Spleen (tissue), 11 donors: ENCODE measurements around the gene TMEM163. TPM values are rescaled to one million over a fixed set of nuclear protein-coding genes. Genes with fewer than 3 reads are reported as not detected.

Experiments
- DNase-seq: peaks from one replicate; pipeline ENCODE4 v3.0.0-alpha.2; 2020
- H3K27ac ChIP-seq, 8 donors: fragments of 200-600 bp; sonication (generic) in 7 of 8; 1 replicate in 4 of 8; 2 replicates in 4 of 8; pipeline versions ENCODE4 v1.5.0 to v1.8.0; 2016 to 2021; ENCODE audit warnings: inconsistent platforms in 4 of 8, mild to moderate bottlenecking in 4 of 8, moderate library complexity in 1 of 8
- H3K27me3 ChIP-seq, 7 donors: fragments of 200-600 bp; sonication (generic) in 6 of 7; replicated peaks in 1 of 7; 1 replicate in 4 of 7; 2 replicates in 3 of 7; pipeline versions ENCODE4 v1.5.0 to v1.8.0; 2016 to 2021; ENCODE audit warnings: inconsistent platforms in 3 of 7, mild to moderate bottlenecking in 1 of 7
- H3K36me3 ChIP-seq, 6 donors: fragments of 200-600 bp; sonication (generic) in 5 of 6; 1 replicate in 4 of 6; 2 replicates in 2 of 6; pipeline versions ENCODE4 v1.5.0 to v1.8.0; 2016 to 2021; ENCODE audit warnings: inconsistent platforms in 2 of 6
- H3K4me1 ChIP-seq, 6 donors: fragments of 200-600 bp; sonication (generic) in 5 of 6; 1 replicate in 3 of 6; 2 replicates in 3 of 6; pipeline versions ENCODE4 v1.5.0 to v1.8.0; 2016 to 2021; ENCODE audit warnings: inconsistent platforms in 3 of 6
- H3K4me3 ChIP-seq, 8 donors: fragments of 200-600 bp; sonication (generic) in 7 of 8; 1 replicate in 4 of 8; 2 replicates in 4 of 8; pipeline versions ENCODE4 v1.5.0 to v1.8.0; 2016 to 2021; ENCODE audit warnings: inconsistent platforms in 4 of 8, mild to moderate bottlenecking in 4 of 8, moderate library complexity in 2 of 8
- H3K9me3 ChIP-seq, 8 donors: fragments of 200-600 bp; sonication (generic) in 7 of 8; 1 replicate in 4 of 8; 2 replicates in 4 of 8; pipeline versions ENCODE4 v1.5.0 to v1.8.0; 2016 to 2021; ENCODE audit warnings: inconsistent platforms in 4 of 8
- CTCF ChIP-seq, 11 experiments: fragments of 200-600 bp in 7 of 11; fragments of 450-650 bp in 4 of 11; sonication (generic) in 4 of 11; IDR thresholded peaks in 8 of 11; conservative IDR thresholded peaks in 3 of 11; 1 replicate in 7 of 11; 2 replicates in 4 of 11; pipeline versions ENCODE4 v1.4.0 to v1.8.0; 2016 to 2021; ENCODE audit warnings: antibody characterized with exemption in 11 of 11, inconsistent platforms in 4 of 11, mild to moderate bottlenecking in 1 of 11
- POLR2A ChIP-seq, 3 donors: fragments of 450-650 bp; IDR thresholded peaks; one replicate each; pipeline ENCODE4 v1.5.1; 2017; ENCODE audit warnings: antibody characterized with exemption in 3 of 3, mild to moderate bottlenecking in 1 of 3
- POLR2AphosphoS5 ChIP-seq, 3 donors: sonication (generic); formaldehyde crosslinking; IDR thresholded peaks; one replicate each; pipeline ENCODE4 v1.5.1; 2017; ENCODE audit warnings: antibody characterized with exemption in 3 of 3
- WGBS, 5 donors: extraction: QIAGEN DNeasy Blood & Tissue Kit in 3 of 5; methylation state at CpG; one replicate each; pipeline versions ENCODE4 v1.1.5 to v1.1.7; 2013 to 2018; 5-methylcytosine and 5-hydroxymethylcytosine counted together
- intact Hi-C: fragments of 100-400 bp; cut with DNase I; formaldehyde crosslinking; loops from one replicate; pipeline ENCODE4 v1.15.0; 2023; ENCODE audit warnings: low total_unique reads
- polyA plus RNA-seq, 3 donors: library from polyadenylated mRNA; stranded (reverse); fragments of 200-250 nt; gene quantifications; one replicate each; pipeline ENCODE4 v1.2.1, GENCODE V29; 2013
- total RNA-seq, 7 donors: library from RNA; depleted of rRNA in 3 of 7; stranded (reverse); fragments of >200 nt in 3 of 7; fragmentation: NEBNext Ultra II Directional in 4 of 7; extraction: Animal tissue kit (Norgen Biotek cat#: 25700) in 4 of 7; gene quantifications; one replicate each; pipeline versions ENCODE4 v1.1.0 to v1.2.1, GENCODE V29; 2016 to 2021
- donor health status: healthy with polysubstance abuse.
- donor health status: DM: no; HTN: no; CAD: no; lungs with moderate emphysema.
- donor health status: DM: no; HTN: no; CAD: no.
- donor health status: Bipolar disorder and iron deficiency.
- donor health status: healthy.
- donor health status: DM: no; HTN: no; CAD: no.
- donor health status: DM: yes; HTN: yes; CAD: no.

Gene TMEM163
- total and polyA plus RNA-seq, 10 donors = 2.4 to 12.5 (median 3.7) TPM

GRCh38 chr2:134564549-134564948 is 154.3 kb downstream of the TMEM163 start:
- WGBS, 5 donors = 49 to 63% (median 54%) methylated on average over 3 of the region's 3 CpGs
- intact Hi-C loops = no loop called here
- no peaks in the 10 kb centered on the region for H3K9me3 ChIP-seq
- no peaks in the 10 kb centered on the region for H3K4me1 ChIP-seq
- H3K4me3 ChIP-seq = no peak overlapping the region
- H3K27me3 ChIP-seq = no peaks in the 10 kb centered on the region
- no peaks in the 10 kb centered on the region for H3K36me3 ChIP-seq
- TF ChIP-seq POLR2AphosphoS5 (IDR thresholded peaks at IDR 0.05) = no peak
- no peak for TF ChIP-seq CTCF (IDR thresholded peaks at IDR 0.05 in 8 of 11, conservative IDR thresholded peaks at IDR 0.05 in 3 of 11)
- TF ChIP-seq POLR2A (IDR thresholded peaks at IDR 0.05) = no peak
- no peak overlapping the region for H3K27ac ChIP-seq
- DNase-seq = no peak

GRCh38 chr2:134558208-134558830 is 160.5 kb downstream of the TMEM163 start:
- Histone ChIP-seq H3K27me3 (no peaks in the 10 kb centered on the region), H3K4me3 (no peak overlapping the region), H3K4me1 (no peaks in the 10 kb centered on the region), H3K36me3 (no peaks in the 10 kb centered on the region), H3K27ac (no peak overlapping the region), H3K9me3 (no peaks in the 10 kb centered on the region)
- DNase-seq = no peak
- TF ChIP-seq CTCF (IDR thresholded peaks at IDR 0.05 in 8 of 11, conservative IDR thresholded peaks at IDR 0.05 in 3 of 11) (no peak), POLR2AphosphoS5 (IDR thresholded peaks at IDR 0.05) (no peak), POLR2A (IDR thresholded peaks at IDR 0.05) (no peak)
- WGBS, 5 donors = 80 to 87% (median 81%) methylated on average over 5 of the region's 5 CpGs
- intact Hi-C loops = no loop called here

- no peaks in the 10 kb centered on the region for H3K9me3 ChIP-seq
- H3K27ac ChIP-seq = no peak overlapping the region
- no peak overlapping the region for H3K4me3 ChIP-seq
- no peaks in the 10 kb centered on the region for H3K4me1 ChIP-seq
- no peak for DNase-seq
- no peaks in the 10 kb centered on the region for H3K27me3 ChIP-seq
- WGBS, 5 donors = 86 to 94% (median 93%) methylated on average over 6 of the region's 6 CpGs
- intact Hi-C loops = no loop called here
- no peaks in the 10 kb centered on the region for H3K36me3 ChIP-seq
- TF ChIP-seq CTCF (IDR thresholded peaks at IDR 0.05 in 8 of 11, conservative IDR thresholded peaks at IDR 0.05 in 3 of 11) (no peak), POLR2AphosphoS5 (IDR thresholded peaks at IDR 0.05) (no peak), POLR2A (IDR thresholded peaks at IDR 0.05) (no peak)
Observed at GRCh38 chr2:134555411-134555810, 163.4 kb downstream of the TMEM163 start.

GRCh38 chr2:134553657-134554056 is 165.1 kb downstream of the TMEM163 start:
- Histone ChIP-seq H3K9me3 (no peaks in the 10 kb centered on the region), H3K27ac (no peak overlapping the region), H3K36me3 (no peaks in the 10 kb centered on the region), H3K27me3 (no peaks in the 10 kb centered on the region), H3K4me1 (no peaks in the 10 kb centered on the region), H3K4me3 (no peak overlapping the region)
- 91 to 96% (median 93%) methylated on average over 6 to 7 of the region's 7 CpGs for WGBS, 5 donors
- TF ChIP-seq POLR2AphosphoS5 (IDR thresholded peaks at IDR 0.05) (no peak), CTCF (IDR thresholded peaks at IDR 0.05 in 8 of 11, conservative IDR thresholded peaks at IDR 0.05 in 3 of 11) (no peak), POLR2A (IDR thresholded peaks at IDR 0.05) (no peak)
- intact Hi-C loops = no loop called here
- no peak for DNase-seq
